Measurements from ENCODE around the gene LRRFIP1. TPM values are rescaled to one million over a fixed set of nuclear protein-coding genes. Genes with fewer than 3 reads are reported as not detected.
A peak's percentile ranks its signal among the peaks of the same experiment; 100 is the strongest.

The LRRFIP1 gene
- total and polyA plus RNA-seq, 8 donors: 18.4 to 55.0 (median 31.7) TPM

DNA sequence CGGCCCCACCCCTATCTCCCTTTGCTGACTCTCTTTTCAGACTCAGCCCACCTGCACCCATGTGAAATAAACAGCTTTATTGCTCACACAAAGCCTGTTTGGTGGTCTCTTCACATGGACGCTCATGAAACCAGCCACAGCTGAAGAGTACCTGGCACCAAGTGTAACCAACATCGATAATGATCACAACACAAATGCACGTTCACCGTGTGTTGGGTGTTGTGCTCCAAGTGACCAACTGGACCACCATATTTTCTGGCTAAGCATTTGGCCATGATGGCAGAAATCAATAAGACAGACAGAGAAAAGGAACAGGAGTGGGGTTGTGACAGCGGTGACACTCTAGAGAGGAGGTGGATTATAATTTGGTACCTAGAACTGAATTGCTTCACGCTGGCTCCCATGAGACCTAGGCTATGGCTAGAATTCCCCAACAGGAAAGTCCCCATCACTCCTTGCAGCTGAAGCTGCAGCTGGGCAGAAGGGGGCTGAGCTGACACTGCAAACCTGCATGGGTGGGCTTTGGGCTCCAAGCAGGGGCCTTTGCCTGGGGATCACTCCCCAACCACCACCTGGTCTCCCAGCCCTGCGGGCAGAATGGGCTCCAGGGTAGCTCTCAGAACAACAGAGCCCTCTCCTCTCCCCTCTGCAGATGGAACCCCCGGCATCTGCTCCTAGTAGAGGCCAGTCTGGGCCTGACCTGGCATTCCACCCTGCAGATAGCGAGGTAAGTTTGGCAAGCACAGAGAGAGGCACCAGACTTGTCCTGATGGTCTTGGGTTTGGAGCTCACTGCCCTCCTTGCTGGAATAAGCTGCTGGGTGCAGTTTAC is 14.6 kb upstream of the LRRFIP1 start:
- Histone ChIP-seq H3K27ac (no peak overlapping the region), H3K4me3 (no peak overlapping the region), H3K36me3 (no peaks in the 10 kb centered on the region), H3K27me3 (no peaks in the 10 kb centered on the region), H3K4me1 (no peaks in the 10 kb centered on the region), H3K9me3 (no peaks in the 10 kb centered on the region)
- WGBS, 2 donors: 91 to 92% methylated on average over 10 of the region's 10 CpGs
- DNase-seq: no peak
- intact Hi-C loops (cut with DNase I): no loop called here
- no peak for TF ChIP-seq CTCF (IDR thresholded peaks at IDR 0.05)
- no peak for ATAC-seq
- no peak for FAIRE-seq

DNA sequence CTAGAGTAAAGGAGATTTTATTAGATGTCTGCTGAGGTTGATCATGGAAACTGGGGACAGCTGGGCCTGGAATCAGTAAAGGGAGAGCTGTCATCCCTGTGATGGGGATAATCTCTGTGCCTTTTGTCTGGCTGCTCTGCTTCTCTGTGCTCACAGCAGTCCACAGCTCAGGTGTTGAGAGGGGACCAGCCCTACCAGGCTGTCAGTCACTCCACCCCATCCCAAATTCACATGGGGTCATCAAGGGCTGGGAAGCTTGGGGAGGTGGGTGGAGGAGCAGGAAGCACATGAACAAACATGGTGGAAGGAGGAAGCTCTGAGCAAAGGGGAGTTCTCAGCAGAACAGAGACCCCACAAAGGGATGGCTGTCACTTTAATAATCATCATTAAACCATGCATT is 13.7 kb upstream of the LRRFIP1 start:
- DNase-seq (no peak), FAIRE-seq (no peak), ATAC-seq (no peak)
- intact Hi-C loops (cut with DNase I): no loop called here
- H3K4me3 ChIP-seq: no peak overlapping the region
- peak overlapping the region in 3 of 4 donors; percentile 17 to 62 (median 46) for H3K27ac ChIP-seq
- no peaks in the 10 kb centered on the region for H3K4me1 ChIP-seq
- no peaks in the 10 kb centered on the region for H3K9me3 ChIP-seq
- H3K36me3 ChIP-seq: no peaks in the 10 kb centered on the region
- TF ChIP-seq CTCF (IDR thresholded peaks at IDR 0.05): no peak
- H3K27me3 ChIP-seq: no peaks in the 10 kb centered on the region

- Histone ChIP-seq H3K27ac (peak overlapping the region; percentile 17 to 62 (median 42)), H3K4me1 (no peaks in the 10 kb centered on the region), H3K27me3 (no peaks in the 10 kb centered on the region), H3K36me3 (no peaks in the 10 kb centered on the region), H3K9me3 (no peaks in the 10 kb centered on the region), H3K4me3 (no peak overlapping the region)
- TF ChIP-seq CTCF (IDR thresholded peaks at IDR 0.05): peak in 1 of 4 donors; percentile 10
- DNase-seq (peak in 2 of 6 donors; percentile 51 to 54), ATAC-seq (peak; percentile 79 to 89 (median 84)), FAIRE-seq (no peak)
- WGBS, 2 donors: 61 to 65% methylated on average over 9 of the region's 9 CpGs
- intact Hi-C loops (cut with DNase I): no loop called here
Measured at GRCh38 chr2:237614151-237614720, 13.2 kb upstream of the LRRFIP1 start.

GRCh38 chr2:237615631-237616249 is 11.6 kb upstream of the LRRFIP1 start:
- H3K9me3 ChIP-seq: no peaks in the 10 kb centered on the region
- no peak overlapping the region for H3K4me3 ChIP-seq
- no peaks in the 10 kb centered on the region for H3K27me3 ChIP-seq
- DNase-seq: no peak
- 31 to 42% methylated on average over 4 of the region's 4 CpGs for WGBS, 2 donors
- TF ChIP-seq CTCF (IDR thresholded peaks at IDR 0.05): no peak
- H3K27ac ChIP-seq: no peak overlapping the region
- ATAC-seq: no peak
- no peaks in the 10 kb centered on the region for H3K4me1 ChIP-seq
- intact Hi-C loops (cut with DNase I): no loop called here
- no peak for FAIRE-seq
- H3K36me3 ChIP-seq: no peaks in the 10 kb centered on the region

DNA sequence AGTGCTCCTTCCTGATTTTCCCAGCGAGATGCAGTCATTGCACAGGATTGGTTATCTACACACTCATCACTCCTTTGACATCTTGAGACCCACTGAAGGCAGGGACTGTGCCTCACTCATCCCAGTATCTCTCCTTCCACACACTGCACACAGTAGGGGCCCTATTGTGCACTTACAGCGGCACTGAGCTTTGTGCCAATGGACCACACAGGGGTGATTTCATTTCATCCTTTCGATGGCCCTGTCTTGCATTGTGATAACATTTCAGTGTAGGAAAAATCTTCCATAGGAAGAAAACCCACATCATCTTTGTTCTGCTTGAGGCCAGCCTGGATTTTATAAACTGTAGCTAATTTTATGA is 11.0 kb upstream of the LRRFIP1 start:
- intact Hi-C loops (cut with DNase I): no loop called here
- Histone ChIP-seq H3K27ac (no peak overlapping the region), H3K4me1 (no peaks in the 10 kb centered on the region), H3K27me3 (no peaks in the 10 kb centered on the region), H3K4me3 (no peak overlapping the region), H3K9me3 (no peaks in the 10 kb centered on the region), H3K36me3 (no peaks in the 10 kb centered on the region)
- DNase-seq (no peak), ATAC-seq (no peak), FAIRE-seq (no peak)
- TF ChIP-seq CTCF (IDR thresholded peaks at IDR 0.05): no peak
- WGBS, 2 donors: 71 to 81% methylated on average over 3 of the region's 3 CpGs

All from pancreas (tissue), 10 donors.